Tibial artery (tissue), 4 donors: ENCODE results near the gene CORO2B.

ENCODE experiments used
- DNase-seq, 2 donors: peaks; one replicate each; pipeline ENCODE4 v3.0.0-alpha.2; 2019
- H3K27ac ChIP-seq, 2 donors: fragments of 200-600 bp; sonication (generic) in 1 of 2; 1 replicate in 1 of 2; 2 replicates in 1 of 2; pipeline ENCODE4 v1.5.1; 2018 to 2019; ENCODE audit warnings: mild to moderate bottlenecking in 1 of 2
- H3K27me3 ChIP-seq, 2 donors: fragments of 200-600 bp; sonication (generic) in 1 of 2; one replicate each; pipeline versions ENCODE4 v1.5.1 to v1.6.0; 2016 to 2019
- H3K36me3 ChIP-seq, 3 donors: fragments of 200-600 bp; sonication (generic) in 2 of 3; one replicate each; pipeline ENCODE4 v1.5.1; 2016 to 2019; ENCODE audit warnings: mild to moderate bottlenecking in 2 of 3
- H3K4me1 ChIP-seq, 4 donors: fragments of 200-600 bp; sonication (generic) in 2 of 4; 1 replicate in 3 of 4; 2 replicates in 1 of 4; pipeline ENCODE4 v1.5.1; 2016 to 2019
- H3K4me3 ChIP-seq, 2 donors: fragments of 200-600 bp; sonication (generic) in 1 of 2; 1 replicate in 1 of 2; 2 replicates in 1 of 2; pipeline ENCODE4 v1.5.1; 2018 to 2019; ENCODE audit warnings: mild to moderate bottlenecking in 2 of 2
- H3K9me3 ChIP-seq, 3 donors: fragments of 200-600 bp; sonication (generic) in 1 of 3; one replicate each; pipeline ENCODE4 v1.5.1; 2016 to 2019
- intact Hi-C: fragments of 100-400 bp; cut with DNase I; formaldehyde crosslinking; loops from one replicate; pipeline ENCODE4 v1.15.0; 2023; ENCODE audit warnings: low total_unique reads
- TF ChIP-seq, protein P1 (sequence below), 2 experiments: fragments of 200-600 bp in 1 of 2; fragments of 450-650 bp in 1 of 2; IDR thresholded peaks; one replicate each; pipeline ENCODE4 v1.5.1; 2017 to 2019; ENCODE audit warnings: antibody characterized with exemption in 2 of 2, mild to moderate bottlenecking in 1 of 2, moderate library complexity in 1 of 2

The CORO2B gene

DNA sequence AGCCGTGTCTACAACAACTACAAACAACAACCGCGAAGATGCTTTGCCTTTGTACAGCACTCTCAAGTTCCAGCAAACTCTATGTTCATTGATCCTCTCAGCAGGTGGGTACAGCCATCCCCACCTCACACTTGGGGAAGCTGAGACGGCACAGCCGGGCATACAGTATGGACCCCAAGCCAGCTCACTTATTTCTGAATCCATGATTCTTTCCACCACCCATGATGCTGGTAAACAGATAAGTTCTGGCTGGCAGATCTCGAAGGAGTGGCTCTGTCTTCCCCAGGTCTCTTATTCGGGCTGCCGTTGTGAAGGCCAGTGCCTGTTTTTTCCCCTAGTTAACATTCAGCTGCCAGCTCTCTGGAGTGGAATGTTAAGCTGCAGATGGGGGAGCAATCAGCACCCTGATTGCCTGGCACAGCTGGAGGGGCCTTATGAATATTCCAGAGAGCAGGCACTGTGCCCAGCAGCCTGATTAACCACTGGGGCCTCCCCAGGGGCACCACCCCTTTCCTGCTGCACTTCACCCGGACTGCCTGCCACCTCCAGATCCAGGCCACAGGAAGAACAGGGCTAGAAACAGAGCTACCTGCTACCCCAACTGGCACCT, 73.2 kb downstream of the CORO2B start:
- DNase-seq = peak in 1 of 2 donors; percentile 10
- Histone ChIP-seq H3K27me3 (no peaks in the 10 kb centered on the region), H3K36me3 (no peaks in the 10 kb centered on the region), H3K4me1 (no peaks in the 10 kb centered on the region), H3K27ac (no peak overlapping the region), H3K9me3 (no peaks in the 10 kb centered on the region), H3K4me3 (no peak overlapping the region)
- intact Hi-C loops = no loop called here
- TF ChIP-seq, protein P1, sequence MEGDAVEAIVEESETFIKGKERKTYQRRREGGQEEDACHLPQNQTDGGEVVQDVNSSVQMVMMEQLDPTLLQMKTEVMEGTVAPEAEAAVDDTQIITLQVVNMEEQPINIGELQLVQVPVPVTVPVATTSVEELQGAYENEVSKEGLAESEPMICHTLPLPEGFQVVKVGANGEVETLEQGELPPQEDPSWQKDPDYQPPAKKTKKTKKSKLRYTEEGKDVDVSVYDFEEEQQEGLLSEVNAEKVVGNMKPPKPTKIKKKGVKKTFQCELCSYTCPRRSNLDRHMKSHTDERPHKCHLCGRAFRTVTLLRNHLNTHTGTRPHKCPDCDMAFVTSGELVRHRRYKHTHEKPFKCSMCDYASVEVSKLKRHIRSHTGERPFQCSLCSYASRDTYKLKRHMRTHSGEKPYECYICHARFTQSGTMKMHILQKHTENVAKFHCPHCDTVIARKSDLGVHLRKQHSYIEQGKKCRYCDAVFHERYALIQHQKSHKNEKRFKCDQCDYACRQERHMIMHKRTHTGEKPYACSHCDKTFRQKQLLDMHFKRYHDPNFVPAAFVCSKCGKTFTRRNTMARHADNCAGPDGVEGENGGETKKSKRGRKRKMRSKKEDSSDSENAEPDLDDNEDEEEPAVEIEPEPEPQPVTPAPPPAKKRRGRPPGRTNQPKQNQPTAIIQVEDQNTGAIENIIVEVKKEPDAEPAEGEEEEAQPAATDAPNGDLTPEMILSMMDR (IDR thresholded peaks at IDR 0.05) = no peak

DNA sequence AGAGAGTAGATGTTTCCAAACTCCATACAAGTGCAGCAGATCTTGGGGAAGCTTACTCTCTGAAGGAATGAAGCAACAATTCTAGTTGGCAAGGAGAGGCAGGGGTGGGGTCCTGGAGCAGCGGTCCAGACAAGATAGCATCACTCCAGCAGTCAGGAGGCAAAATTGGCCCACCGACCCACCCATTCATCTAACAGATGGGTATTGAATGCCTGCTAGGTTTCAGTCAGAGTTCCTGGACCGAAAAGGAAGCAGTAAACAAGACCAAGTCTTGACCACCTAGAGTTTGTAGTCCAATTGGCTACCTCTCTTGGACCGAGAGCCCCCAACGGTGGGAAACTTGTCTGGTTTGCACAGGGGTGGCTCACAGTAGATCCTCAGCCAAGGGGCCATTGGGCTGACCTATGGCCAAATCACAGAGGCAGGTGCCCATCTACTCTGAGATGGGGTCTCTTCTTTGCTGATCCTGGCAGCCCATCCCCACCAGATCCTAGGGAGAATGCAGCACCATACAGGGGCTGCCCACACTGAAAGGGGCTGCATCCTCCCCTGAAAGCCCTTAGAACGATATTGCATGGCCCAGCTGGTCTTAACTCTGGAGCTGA, 74.3 kb downstream of the CORO2B start:
- Histone ChIP-seq H3K27ac (no peak overlapping the region), H3K4me3 (no peak overlapping the region), H3K4me1 (no peaks in the 10 kb centered on the region), H3K27me3 (no peaks in the 10 kb centered on the region), H3K36me3 (no peaks in the 10 kb centered on the region), H3K9me3 (no peaks in the 10 kb centered on the region)
- TF ChIP-seq, protein P1 (IDR thresholded peaks at IDR 0.05) = no peak
- intact Hi-C loops = no loop called here
- DNase-seq = no peak

DNA sequence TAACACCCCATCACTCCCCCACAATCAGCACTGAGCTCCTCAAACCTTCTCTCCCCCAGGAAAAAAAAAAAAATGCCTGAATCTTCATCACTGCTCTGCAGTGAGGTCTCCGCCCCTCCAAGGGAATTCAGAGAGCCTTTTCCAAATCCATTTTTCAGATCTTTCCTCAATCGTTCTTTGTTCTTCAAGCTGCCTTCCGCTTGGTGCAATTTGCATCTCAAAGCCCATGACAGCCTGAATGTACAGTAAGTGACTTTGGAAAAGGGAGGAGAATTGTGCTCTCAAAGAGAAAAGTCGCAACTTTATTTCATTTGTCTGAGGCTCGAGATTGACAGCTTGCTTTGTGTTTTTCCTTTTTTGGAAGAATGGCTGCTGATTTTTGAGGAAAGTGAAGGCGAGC, 75.0 kb downstream of the CORO2B start:
- intact Hi-C loops = no loop called here
- DNase-seq = no peak
- TF ChIP-seq, protein P1 (IDR thresholded peaks at IDR 0.05) = no peak

DNA sequence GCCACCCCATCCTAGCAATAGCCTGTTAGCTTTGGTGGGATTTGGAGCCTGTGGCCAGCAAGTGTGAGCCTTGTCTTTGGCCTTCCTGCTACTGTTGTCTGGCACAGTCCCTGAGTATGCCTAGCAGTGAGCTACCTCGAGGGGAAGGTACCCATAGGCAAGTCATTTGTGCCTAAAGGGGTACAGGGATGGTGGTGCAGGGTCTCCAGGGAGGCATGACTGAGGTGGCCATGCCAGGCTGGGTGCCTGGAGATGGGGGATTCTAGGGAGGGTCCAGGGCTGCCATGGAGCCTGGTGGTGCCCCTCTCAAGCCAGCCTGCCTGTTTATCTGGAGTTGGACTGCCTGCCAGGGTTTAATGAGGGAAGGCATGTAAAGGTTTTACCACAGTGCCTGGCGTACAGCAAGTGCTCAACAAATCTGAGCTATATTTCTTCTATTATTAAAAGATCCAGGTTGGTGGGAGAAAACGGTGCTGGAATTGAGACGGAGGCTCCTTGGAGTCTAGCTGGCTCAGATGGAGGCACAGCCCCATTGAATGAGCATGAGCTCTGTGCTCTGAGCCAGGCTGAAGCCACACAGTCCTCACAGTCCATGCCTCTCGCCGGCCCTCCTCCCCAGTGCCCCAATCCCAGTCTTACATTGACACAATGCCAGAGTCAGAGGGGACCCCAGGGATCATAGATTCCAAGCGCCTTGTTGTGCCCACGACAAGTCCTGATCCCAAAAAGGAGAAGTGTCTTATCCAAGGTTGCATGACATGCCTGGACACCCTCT, 76.2 kb downstream of the CORO2B start:
- TF ChIP-seq, protein P1 (IDR thresholded peaks at IDR 0.05) = no peak
- intact Hi-C loops = no loop called here
- no peak overlapping the region for H3K27ac ChIP-seq
- no peak overlapping the region for H3K4me3 ChIP-seq
- no peaks in the 10 kb centered on the region for H3K36me3 ChIP-seq
- no peaks in the 10 kb centered on the region for H3K27me3 ChIP-seq
- H3K9me3 ChIP-seq = no peaks in the 10 kb centered on the region
- H3K4me1 ChIP-seq = no peaks in the 10 kb centered on the region
- peak in 1 of 2 donors; percentile 3 for DNase-seq

More for the DNA sequence above, 75.0 kb downstream of the CORO2B start:
- Histone ChIP-seq H3K27me3 (no peaks in the 10 kb centered on the region), H3K4me1 (no peaks in the 10 kb centered on the region), H3K27ac (no peak overlapping the region), H3K4me3 (no peak overlapping the region), H3K36me3 (no peaks in the 10 kb centered on the region), H3K9me3 (no peaks in the 10 kb centered on the region)

DNA sequence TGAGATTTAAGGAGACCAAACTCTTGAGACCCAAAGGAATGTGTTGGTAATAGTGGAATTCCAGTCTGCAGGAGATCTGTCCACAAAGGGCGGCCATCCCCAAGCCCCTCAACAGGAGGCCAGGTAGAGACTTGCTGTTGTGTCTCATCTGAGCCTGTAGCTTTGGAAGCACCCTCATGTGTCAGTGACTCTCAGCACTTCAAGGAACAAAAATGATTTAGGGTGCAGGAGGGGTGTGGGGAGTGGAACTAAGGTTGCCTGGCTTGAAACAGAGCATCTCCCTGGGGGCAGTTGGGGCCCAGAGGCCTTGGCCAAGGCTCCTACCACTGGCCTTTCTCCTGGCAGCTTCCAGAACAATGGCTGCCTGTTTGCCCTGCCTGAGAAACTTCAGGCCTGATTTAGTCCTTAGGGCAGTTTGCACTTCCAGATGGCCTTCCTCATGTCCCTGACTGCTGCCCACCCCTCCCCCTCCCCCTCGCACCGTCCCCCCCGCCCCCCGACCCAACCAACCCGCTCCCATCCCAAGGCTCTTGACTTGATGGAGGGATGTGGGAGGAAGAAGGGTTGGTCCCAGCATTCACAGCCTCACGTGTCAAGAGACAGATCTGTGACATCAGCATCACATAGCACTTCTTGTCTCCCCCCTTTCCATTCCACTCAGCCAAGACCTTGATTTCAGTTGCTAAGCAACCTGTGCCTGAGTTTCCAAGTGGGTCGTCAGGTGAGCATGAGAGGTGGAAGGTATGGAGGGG, 77.1 kb downstream of the CORO2B start:
- H3K27ac ChIP-seq = no peak overlapping the region
- TF ChIP-seq, protein P1 (IDR thresholded peaks at IDR 0.05) = no peak

More for the DNA sequence above, 77.1 kb downstream of the CORO2B start:
- Histone ChIP-seq H3K9me3 (no peaks in the 10 kb centered on the region), H3K4me3 (no peak overlapping the region), H3K4me1 (no peaks in the 10 kb centered on the region), H3K36me3 (no peaks in the 10 kb centered on the region), H3K27me3 (no peaks in the 10 kb centered on the region)
- peak in 1 of 2 donors; percentile 3 for DNase-seq
- intact Hi-C loops = no loop called here
